HepG2 (cell line): Measurements from ENCODE around the gene DHX8. TPM values are rescaled to one million over a fixed set of nuclear protein-coding genes. Genes with fewer than 3 reads are reported as not detected.

Experiments
- ATF2 ChIP-seq: sonication (generic); formaldehyde crosslinking; IDR thresholded peaks from 2 replicates; pipeline ENCODE4 v1.4.0; 2020; ENCODE audit warnings: missing genetic modification reagents
- CHD2 ChIP-seq: IDR thresholded peaks from 2 replicates; pipeline ENCODE4 v1.6.1; 2011; ENCODE audit warnings: low read depth, low read length, improper control_type of control experiment
- FOXK1 ChIP-seq: sonication (generic); formaldehyde crosslinking; IDR thresholded peaks from 2 replicates; pipeline ENCODE4 v1.4.0; 2020; ENCODE audit warnings: low read depth, missing genetic modification reagents, borderline replicate concordance
- MIER2 ChIP-seq: IDR thresholded peaks from 2 replicates; pipeline ENCODE4 v1.6.1; 2016; ENCODE audit warnings: missing biosample characterization, missing genetic modification reagents
- MXD1 ChIP-seq: sonication (generic); formaldehyde crosslinking; IDR thresholded peaks from 2 replicates; pipeline ENCODE4 v1.4.0; 2020; ENCODE audit warnings: mild to moderate bottlenecking, missing genetic modification reagents
- NAIF1 ChIP-seq: sonication (generic); formaldehyde crosslinking; IDR thresholded peaks from 2 replicates; pipeline ENCODE4 v1.5.0; 2020; ENCODE audit warnings: mild to moderate bottlenecking, missing genetic modification reagents, borderline replicate concordance
- PHF20 ChIP-seq: sonication (generic); formaldehyde crosslinking; IDR thresholded peaks from 2 replicates; pipeline ENCODE4 v1.5.0; 2020; ENCODE audit warnings: mild to moderate bottlenecking, missing genetic modification reagents
- SCMH1 ChIP-seq: sonication (generic); formaldehyde crosslinking; IDR thresholded peaks from 2 replicates; pipeline ENCODE4 v1.9.0; 2021; ENCODE audit warnings: missing genetic modification reagents, mild to moderate bottlenecking, borderline replicate concordance
- SETDB1 ChIP-seq: sonication (generic); formaldehyde crosslinking; IDR thresholded peaks from 2 replicates; pipeline ENCODE4 v1.5.1; 2020; ENCODE audit warnings: missing genetic modification reagents, mild to moderate bottlenecking, borderline replicate concordance
- ZIK1 ChIP-seq: sonication (generic); formaldehyde crosslinking; IDR thresholded peaks from 2 replicates; pipeline ENCODE4 v1.5.0; 2020; ENCODE audit warnings: mild to moderate bottlenecking, low read depth, missing genetic modification reagents, borderline replicate concordance
- ZNF10 ChIP-seq: sonication (generic); formaldehyde crosslinking; IDR thresholded peaks from 2 replicates; pipeline ENCODE4 v1.4.0; 2020; ENCODE audit warnings: mild to moderate bottlenecking, low read depth, missing genetic modification reagents, borderline replicate concordance
- ZNF280B ChIP-seq: sonication (generic); formaldehyde crosslinking; IDR thresholded peaks from 2 replicates; pipeline ENCODE4 v1.5.0; 2020; ENCODE audit warnings: missing genetic modification reagents, mild to moderate bottlenecking, borderline replicate concordance
- ZNF318 ChIP-seq: sonication (generic); formaldehyde crosslinking; IDR thresholded peaks from 2 replicates; pipeline ENCODE4 v1.4.0; 2020; ENCODE audit warnings: mild to moderate bottlenecking, missing genetic modification reagents
- ZNF414 ChIP-seq: sonication (generic); formaldehyde crosslinking; IDR thresholded peaks from 2 replicates; pipeline ENCODE4 v1.5.0; 2020; ENCODE audit warnings: missing genetic modification reagents
- ZNF577 ChIP-seq: sonication (generic); formaldehyde crosslinking; IDR thresholded peaks from 2 replicates; pipeline ENCODE4 v1.4.0; 2020; ENCODE audit warnings: mild to moderate bottlenecking, low read depth, missing genetic modification reagents, borderline replicate concordance
- ZSCAN9 ChIP-seq: IDR thresholded peaks from 2 replicates; pipeline ENCODE4 v1.6.1; 2016; ENCODE audit warnings: borderline replicate concordance
- polyA plus RNA-seq, 8 experiments: library from polyadenylated mRNA; depleted of rRNA in 3 of 8; stranded (reverse) in 7 of 8; unstranded in 1 of 8; fragments of >200 nt; fragmentation: Illumina TruSeq in 4 of 8; extraction: Trizol in 4 of 8; gene quantifications; 2 replicates each; pipeline versions ENCODE4 v1.2.1 to v1.2.3, GENCODE V29; 2011 to 2016; ENCODE audit warnings: low read depth in 4 of 8, missing spikeins in 1 of 8, mixed read lengths in 1 of 8; ENCODE audit not compliant: insufficient read depth in 1 of 8
- total RNA-seq, 5 experiments: library from RNA; depleted of rRNA; stranded (reverse); fragments of >200 nt; fragmentation: Illumina TruSeq; extraction: Trizol; gene quantifications; 2 replicates each; pipeline ENCODE4 v1.2.3, GENCODE V29; 2016; ENCODE audit warnings: low read depth in 1 of 5

Gene DHX8
- total and polyA plus RNA-seq, 2 of the 13 experiments (the other 11 are each of a cell fraction or from before 2014, with no cell fraction given), result 24.8 to 48.9 TPM

GRCh38 chr17:43449470-43450248 lies 34.1 kb upstream of the DHX8 start (continued):
- TF ChIP-seq ZNF318 (CRISPR knock-in tag) (no peak), MXD1 (CRISPR knock-in tag) (no peak; the same call in none of the 2 replicates), PHF20 (no peak), ZNF414 (no peak), MIER2 (CRISPR knock-in tag) (peak; percentile 20; the same call in 1 of the 2 replicates), ZIK1 (CRISPR knock-in tag) (no peak), SETDB1 (CRISPR knock-in tag) (no peak), ZNF10 (CRISPR knock-in tag) (no peak), NAIF1 (no peak), CHD2 (no peak), FOXK1 (peak; percentile 88), ZNF280B (no peak), ZSCAN9 (CRISPR knock-in tag) (peak; percentile 89), ATF2 (CRISPR knock-in tag) (peak; percentile 29), ZNF577 (CRISPR knock-in tag) (no peak), SCMH1 (CRISPR knock-in tag) (no peak)
